HEK293 (cell line): ENCODE results near the gene PAK5.

Experiments
- CTCF ChIA-PET: fragments of 350-600 bp; formaldehyde crosslinking; extraction: SDS; loops from one replicate; lab custom pipeline; 2021; ENCODE audit warnings: antibody characterized with exemption; lab: Yijun Ruan, JAX
- POLR2A ChIA-PET: fragments of 300-600 bp; formaldehyde crosslinking; extraction: SDS; loops from one replicate; lab custom pipeline; 2020; ENCODE audit warnings: antibody characterized with exemption, inconsistent platforms; lab: Yijun Ruan, JAX
- H3K27ac ChIP-seq: fragments of 200-500 bp; sonication (Bioruptor generic); 2 replicates; pipeline ENCODE4 v1.5.1; 2014; ENCODE audit warnings: low read depth, low read length, control low read depth, inconsistent platforms; ENCODE audit errors: extremely low read depth
- H3K36me3 ChIP-seq, 2 experiments: fragments of 200-500 bp in 1 of 2; sonication (Bioruptor generic) in 1 of 2; 1 replicate in 1 of 2; 2 replicates in 1 of 2; pipeline ENCODE4 v1.5.1; 2014 to 2017; ENCODE audit warnings: inconsistent platforms in 2 of 2, low read length in 2 of 2; ENCODE audit not compliant: control insufficient read depth in 2 of 2, insufficient read depth in 1 of 2
- H3K4me1 ChIP-seq: fragments of 200-500 bp; sonication (Bioruptor generic); 2 replicates; pipeline ENCODE4 v1.5.1; 2014; ENCODE audit warnings: mild to moderate bottlenecking, low read length, inconsistent platforms; ENCODE audit not compliant: control insufficient read depth, insufficient read depth
- H3K4me3 ChIP-seq: 2 replicates; pipeline ENCODE4 v1.5.1; 2011; ENCODE audit warnings: low read depth, mild to moderate bottlenecking, control low read depth, low read length, moderate library complexity
- H3K9me3 ChIP-seq: fragments of 200-500 bp; sonication (Bioruptor generic); 2 replicates; pipeline ENCODE4 v1.5.1; 2014; ENCODE audit warnings: low read depth, low read length, inconsistent platforms; ENCODE audit not compliant: control insufficient read depth, insufficient read depth
- ATF2 ChIP-seq: fragments of 450-650 bp; formaldehyde crosslinking; IDR thresholded peaks from 2 replicates; pipeline ENCODE4 v1.5.1; 2016; ENCODE audit warnings: missing biosample characterization, missing genetic modification characterization, low read depth
- GLI2 ChIP-seq: fragments of 450-650 bp; formaldehyde crosslinking; IDR thresholded peaks from 2 replicates; pipeline ENCODE4; 2017; ENCODE audit warnings: missing biosample characterization, missing genetic modification characterization, low read depth, borderline replicate concordance
- GLIS1 ChIP-seq: fragments of 450-650 bp; formaldehyde crosslinking; IDR thresholded peaks from 2 replicates; pipeline ENCODE4 v1.5.1; 2016; ENCODE audit warnings: missing biosample characterization, missing genetic modification characterization
- IKZF3 ChIP-seq: fragments of 450-650 bp; IDR thresholded peaks from 2 replicates; pipeline ENCODE4 v1.5.0; 2018; ENCODE audit warnings: missing biosample characterization, mild to moderate bottlenecking, missing genetic modification characterization, moderate library complexity
- KLF9 ChIP-seq: fragments of 450-650 bp; formaldehyde crosslinking; IDR thresholded peaks from 2 replicates; pipeline ENCODE4 v1.5.1; 2016; ENCODE audit warnings: missing biosample characterization, missing genetic modification characterization, low read depth
- ZBTB21 ChIP-seq: fragments of 450-650 bp; formaldehyde crosslinking; IDR thresholded peaks from 2 replicates; pipeline ENCODE4 v1.5.1; 2017; ENCODE audit warnings: missing biosample characterization, missing genetic modification characterization
- ZBTB26 ChIP-seq: fragments of 450-650 bp; formaldehyde crosslinking; optimal IDR thresholded peaks from 2 replicates; pipeline ENCODE3; 2016; ENCODE audit warnings: missing biosample characterization, mild to moderate bottlenecking, missing genetic modification characterization
- ZIC2 ChIP-seq: fragments of 450-650 bp; formaldehyde crosslinking; IDR thresholded peaks from 2 replicates; pipeline ENCODE4 v1.5.1; 2016; ENCODE audit warnings: missing biosample characterization, missing genetic modification characterization
- ZNF121 ChIP-seq: fragments of 450-650 bp; formaldehyde crosslinking; IDR thresholded peaks from 2 replicates; pipeline ENCODE4 v1.5.1; 2016; ENCODE audit warnings: missing biosample characterization, missing genetic modification characterization
- ZNF19 ChIP-seq: fragments of 450-650 bp; formaldehyde crosslinking; IDR thresholded peaks from 2 replicates; pipeline ENCODE4; 2016; ENCODE audit warnings: missing biosample characterization, missing genetic modification characterization, low read depth
- ZNF211 ChIP-seq: fragments of 450-650 bp; formaldehyde crosslinking; IDR thresholded peaks from 2 replicates; pipeline ENCODE4 v1.5.1; 2016; ENCODE audit warnings: low read depth, missing biosample characterization, missing genetic modification characterization
- ZNF223 ChIP-seq: fragments of 450-650 bp; formaldehyde crosslinking; IDR thresholded peaks from 2 replicates; pipeline ENCODE4 v1.5.1; 2016; ENCODE audit warnings: missing biosample characterization, missing genetic modification characterization
- ZNF266 ChIP-seq: fragments of 450-650 bp; formaldehyde crosslinking; IDR thresholded peaks from 2 replicates; pipeline ENCODE4 v1.5.1; 2016; ENCODE audit warnings: missing biosample characterization, missing genetic modification characterization, low read depth
- ZNF274 ChIP-seq, 2 experiments: fragments of 200-500 bp in 1 of 2; fragments of 450-650 bp in 1 of 2; sonication (Bioruptor generic) in 1 of 2; formaldehyde crosslinking in 1 of 2; IDR thresholded peaks; 2 replicates each; pipeline versions ENCODE4 v1.5.1 to v1.6.1; 2014 to 2016; ENCODE audit warnings: borderline replicate concordance in 1 of 2, inconsistent platforms in 1 of 2, low read length in 1 of 2, missing biosample characterization in 1 of 2, missing genetic modification characterization in 1 of 2
- ZNF621 ChIP-seq: fragments of 450-650 bp; formaldehyde crosslinking; IDR thresholded peaks from 2 replicates; pipeline ENCODE4 v1.5.1; 2017; ENCODE audit warnings: missing biosample characterization, missing genetic modification characterization
- ZNF623 ChIP-seq: fragments of 450-650 bp; formaldehyde crosslinking; IDR thresholded peaks from 2 replicates; pipeline ENCODE4 v1.5.1; 2016; ENCODE audit warnings: missing biosample characterization, missing genetic modification characterization
- ZNF677 ChIP-seq: fragments of 450-650 bp; IDR thresholded peaks from 2 replicates; pipeline ENCODE4 v1.5.0; 2018; ENCODE audit warnings: missing biosample characterization, mild to moderate bottlenecking, missing genetic modification characterization, moderate library complexity

The PAK5 gene

GRCh38 chr20:9756660-9757059 is 82.2 kb downstream of the PAK5 start (continued):
- TF ChIP-seq ZBTB26 (tag by site-specific recombination) (no peak), ZNF274 (IDR thresholded peaks at IDR 0.05; ENCODE audit: low read length) (no peak), ZNF274 (tag by site-specific recombination; IDR thresholded peaks at IDR 0.05; ENCODE audit: borderline replicate concordance) (no peak)

- Histone ChIP-seq H3K4me3 (no peak overlapping the region), H3K36me3 (no peaks in the 10 kb centered on the region), H3K9me3 (no peaks in the 10 kb centered on the region), H3K27ac (no peak overlapping the region), H3K4me1 (no peaks in the 10 kb centered on the region)
- ChIA-PET CTCF (no interaction called here), POLR2A (no interaction called here)
- TF ChIP-seq ZNF211, result no peak
- no peak for TF ChIP-seq ZNF623 (tag by site-specific recombination)
- no peak for TF ChIP-seq IKZF3 (tag by site-specific recombination)
- no peak for TF ChIP-seq ZNF223 (tag by site-specific recombination)
- TF ChIP-seq GLI2, result no peak
- TF ChIP-seq ZNF121 (tag by site-specific recombination), result no peak
Observed at GRCh38 chr20:9755301-9755700, 83.6 kb downstream of the PAK5 start.

- TF ChIP-seq ZNF19 (tag by site-specific recombination), result no peak
- Histone ChIP-seq H3K36me3 (no peaks in the 10 kb centered on the region), H3K9me3 (no peaks in the 10 kb centered on the region), H3K27ac (no peak overlapping the region), H3K4me3 (no peak overlapping the region), H3K4me1 (no peaks in the 10 kb centered on the region)
- CTCF ChIA-PET, result no interaction called here
- POLR2A ChIA-PET, result no interaction called here
Observed at GRCh38 chr20:9744551-9744950, 94.3 kb downstream of the PAK5 start.

GRCh38 chr20:9743871-9744270 is 95.0 kb downstream of the PAK5 start:
- no peaks in the 10 kb centered on the region for H3K9me3 ChIP-seq
- no peak overlapping the region for H3K4me3 ChIP-seq
- H3K36me3 ChIP-seq, result no peaks in the 10 kb centered on the region
- H3K27ac ChIP-seq, result no peak overlapping the region
- H3K4me1 ChIP-seq, result no peaks in the 10 kb centered on the region
- ChIA-PET CTCF (no interaction called here), POLR2A (no interaction called here)
- TF ChIP-seq GLIS1 (no peak), ZNF266 (tag by site-specific recombination) (no peak), ZNF677 (tag by site-specific recombination) (no peak), ZBTB26 (tag by site-specific recombination) (no peak), ZNF19 (tag by site-specific recombination) (no peak), ATF2 (tag by site-specific recombination) (no peak), KLF9 (tag by site-specific recombination) (no peak), ZBTB21 (no peak), ZIC2 (tag by site-specific recombination) (no peak), ZNF621 (tag by site-specific recombination) (no peak)
- TF ChIP-seq, all 188 proteins: peak for 0
